A673 (cell line): ENCODE data around the gene HEY2. TPM values are rescaled to one million over a fixed set of nuclear protein-coding genes. Genes with fewer than 3 reads are reported as not detected.

Experiments used
- BruUV-seq: library from RNA; stranded (reverse); fragments of 400-500 nt; replicated peaks from 2 replicates; lab custom pipeline; 2021; lab: Mats Ljungman, UMichigan
- CTCF ChIA-PET: fragments of 300-600 bp; sonication (Branson Sonifier 250); formaldehyde crosslinking; loops from one replicate; lab custom pipeline; 2022; ENCODE audit warnings: antibody characterized with exemption; lab: Charles Lee
- POLR2A ChIA-PET: fragments of 300-600 bp; sonication (Branson Sonifier 250); formaldehyde crosslinking; loops from one replicate; lab custom pipeline; 2022; ENCODE audit warnings: antibody characterized with exemption; ENCODE audit not compliant: low non-redundant PET; lab: Charles Lee
- DNase-seq: peaks from one replicate; pipeline ENCODE4 v3.0.0-alpha.2; 2015; ENCODE audit warnings: low spot score
- H3K27ac ChIP-seq: fragments of 200-600 bp; sonication (generic); 2 replicates; pipeline ENCODE4 v1.5.1; 2016; ENCODE audit warnings: mixed run types, low read depth, mild to moderate bottlenecking, mixed read lengths, antibody characterized with exemption, low read length; ENCODE audit not compliant: poor library complexity, severe bottlenecking
- H3K27me3 ChIP-seq: fragments of 200-600 bp; sonication (generic); replicated peaks from 2 replicates; pipeline ENCODE4 v1.6.1; 2017; ENCODE audit warnings: mixed run types, low read depth, mild to moderate bottlenecking, mixed read lengths, antibody characterized with exemption, low read length; ENCODE audit not compliant: insufficient read depth, poor library complexity
- H3K36me3 ChIP-seq: fragments of 200-600 bp; sonication (generic); 2 replicates; pipeline ENCODE4 v1.6.1; 2016; ENCODE audit warnings: mixed run types, mild to moderate bottlenecking, mixed read lengths, antibody characterized with exemption, low read length; ENCODE audit not compliant: insufficient read depth, poor library complexity, severe bottlenecking
- H3K4me1 ChIP-seq: fragments of 200-600 bp; sonication (generic); 2 replicates; pipeline ENCODE4 v1.6.1; 2017; ENCODE audit warnings: mixed run types, mild to moderate bottlenecking, mixed read lengths, antibody characterized with exemption, low read length; ENCODE audit not compliant: insufficient read depth, poor library complexity, severe bottlenecking
- H3K4me3 ChIP-seq: fragments of 200-600 bp; sonication (generic); 2 replicates; pipeline ENCODE4 v1.5.1; 2016; ENCODE audit warnings: low read depth, mixed run types, mild to moderate bottlenecking, mixed read lengths, low read length; ENCODE audit not compliant: poor library complexity, severe bottlenecking
- H3K9me3 ChIP-seq: fragments of 200-600 bp; sonication (generic); 2 replicates; pipeline ENCODE4 v1.6.1; 2016; ENCODE audit warnings: mixed run types, low read depth, mild to moderate bottlenecking, mixed read lengths, antibody characterized with exemption, low read length; ENCODE audit not compliant: poor library complexity, severe bottlenecking
- EZH2 ChIP-seq: fragments of 200-600 bp; sonication (generic); IDR thresholded peaks from 2 replicates; pipeline ENCODE4 v1.6.1; 2017; ENCODE audit warnings: borderline replicate concordance, low read depth, mild to moderate bottlenecking, mixed read lengths, antibody characterized with exemption, low read length; ENCODE audit not compliant: poor library complexity, severe bottlenecking
- intact Hi-C: fragments of 100-400 bp; cut with micrococcal nuclease; formaldehyde crosslinking; loops from one replicate; pipeline ENCODE4 v1.10.0; 2022; ENCODE audit not compliant: unreplicated experiment
- total RNA-seq: library from RNA; stranded (reverse); gene quantifications from 2 replicates; pipeline ENCODE4 v1.2.3, GENCODE V29; 2021
- TF ChIP-seq, protein P1 (sequence below): fragments of 300-800, 200-600 bp; sonication (generic); conservative IDR thresholded peaks from 2 replicates; pipeline ENCODE4 v1.5.1; 2017; ENCODE audit warnings: low read depth, mild to moderate bottlenecking, antibody characterized with exemption, low read length, moderate library complexity, mixed read lengths

The HEY2 gene
- total RNA-seq, 1 experiment from 2014 or later: 0.32 TPM

DNA sequence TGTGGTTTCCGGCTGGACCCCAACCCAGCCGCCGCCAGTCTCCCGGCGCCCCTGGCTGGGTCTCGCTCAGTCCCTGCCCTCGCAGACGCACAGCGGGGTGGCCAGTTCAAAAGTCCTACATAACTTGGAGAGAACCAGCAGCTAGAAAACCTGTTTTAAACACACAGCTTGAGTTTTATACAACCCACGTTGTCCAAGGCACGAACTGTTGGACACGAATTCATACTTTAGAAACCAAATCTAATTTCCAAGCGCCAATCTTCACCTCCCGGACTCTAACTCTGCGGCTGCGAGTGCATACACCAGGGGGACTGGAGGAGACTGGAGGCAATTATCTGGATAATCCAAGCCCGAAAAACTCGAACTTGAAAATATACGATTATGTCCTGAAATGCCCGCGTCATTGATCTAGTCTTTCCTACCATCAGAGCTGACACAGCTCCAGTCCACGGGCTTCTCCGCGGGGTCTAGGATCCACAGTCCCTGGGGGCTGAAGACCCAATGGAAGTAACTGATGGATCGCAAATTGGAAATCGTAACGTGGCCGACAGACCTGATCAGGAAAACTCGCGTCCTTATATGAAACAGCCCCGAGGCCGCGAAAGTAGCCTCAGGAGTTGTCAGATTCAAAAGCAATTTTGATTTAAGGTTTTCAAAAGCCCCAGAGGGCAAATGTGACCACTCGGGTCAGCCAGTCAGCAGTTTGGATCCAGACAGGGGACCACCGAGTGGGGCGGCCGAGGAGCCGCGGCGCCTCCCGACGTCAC, 843 bp upstream of the HEY2 start:
- ChIA-PET POLR2A (no interaction called here), CTCF (no interaction called here)
- peak; percentile 76 for TF ChIP-seq EZH2
- TF ChIP-seq, protein P1, sequence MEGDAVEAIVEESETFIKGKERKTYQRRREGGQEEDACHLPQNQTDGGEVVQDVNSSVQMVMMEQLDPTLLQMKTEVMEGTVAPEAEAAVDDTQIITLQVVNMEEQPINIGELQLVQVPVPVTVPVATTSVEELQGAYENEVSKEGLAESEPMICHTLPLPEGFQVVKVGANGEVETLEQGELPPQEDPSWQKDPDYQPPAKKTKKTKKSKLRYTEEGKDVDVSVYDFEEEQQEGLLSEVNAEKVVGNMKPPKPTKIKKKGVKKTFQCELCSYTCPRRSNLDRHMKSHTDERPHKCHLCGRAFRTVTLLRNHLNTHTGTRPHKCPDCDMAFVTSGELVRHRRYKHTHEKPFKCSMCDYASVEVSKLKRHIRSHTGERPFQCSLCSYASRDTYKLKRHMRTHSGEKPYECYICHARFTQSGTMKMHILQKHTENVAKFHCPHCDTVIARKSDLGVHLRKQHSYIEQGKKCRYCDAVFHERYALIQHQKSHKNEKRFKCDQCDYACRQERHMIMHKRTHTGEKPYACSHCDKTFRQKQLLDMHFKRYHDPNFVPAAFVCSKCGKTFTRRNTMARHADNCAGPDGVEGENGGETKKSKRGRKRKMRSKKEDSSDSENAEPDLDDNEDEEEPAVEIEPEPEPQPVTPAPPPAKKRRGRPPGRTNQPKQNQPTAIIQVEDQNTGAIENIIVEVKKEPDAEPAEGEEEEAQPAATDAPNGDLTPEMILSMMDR: no peak
- BruUV-seq: no TSS peak
- Histone ChIP-seq H3K4me3 (peak overlapping the region; percentile 66), H3K27ac (no peak overlapping the region), H3K9me3 (no peaks in the 10 kb centered on the region), H3K36me3 (no peaks in the 10 kb centered on the region), H3K27me3 (peaks cover 82% of the 10 kb centered on the region), H3K4me1 (peaks cover 10% of the 10 kb centered on the region)
- DNase-seq: peak; percentile 49
- intact Hi-C loops: no loop called here

DNA sequence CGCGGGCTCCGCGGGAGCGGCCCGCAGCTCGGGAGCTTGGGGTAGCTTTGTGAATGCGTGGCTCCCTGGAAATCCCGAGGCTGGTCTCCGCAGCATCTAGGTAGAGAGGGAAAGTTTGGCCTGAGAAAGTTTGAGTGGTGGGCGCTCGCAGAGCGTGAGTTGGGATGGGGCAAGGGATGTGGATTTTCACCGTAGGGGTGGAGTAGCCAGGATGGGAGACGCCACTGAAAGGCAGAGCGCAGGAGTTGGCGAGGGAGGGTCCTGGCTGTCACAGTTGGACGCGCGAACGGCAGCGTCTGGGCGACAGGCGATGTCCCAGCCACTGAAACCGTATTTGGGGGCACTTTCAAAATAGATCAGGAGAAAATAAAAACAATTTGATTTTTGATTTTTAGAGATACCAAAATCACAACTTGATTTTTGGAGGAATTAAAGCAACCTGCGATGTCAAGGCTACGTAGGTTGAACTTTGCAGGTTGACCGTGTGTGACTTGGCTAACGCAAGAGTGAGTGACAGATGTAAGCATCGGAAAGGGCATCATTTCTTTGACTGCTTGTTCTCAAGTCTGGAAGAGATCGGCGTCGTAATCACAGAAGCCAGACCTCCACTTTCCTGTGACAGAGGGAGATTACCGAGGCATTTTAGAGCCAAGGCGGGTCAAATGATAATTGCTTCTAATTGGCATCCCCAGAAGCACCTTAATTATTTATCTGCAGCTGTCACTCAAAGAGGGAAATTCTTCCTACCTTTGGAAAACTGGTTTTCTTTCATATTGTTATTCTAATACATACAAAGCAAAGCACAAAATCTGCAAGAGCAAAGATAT, 646 bp downstream of the HEY2 start:
- TF ChIP-seq, protein P1: no peak
- no peak for TF ChIP-seq EZH2
- no peaks in the 10 kb centered on the region for H3K36me3 ChIP-seq
- no peak for DNase-seq
- ChIA-PET POLR2A (no interaction called here), CTCF (no interaction called here)
- intact Hi-C loops: loop anchor here (5.0 kb wide), 1 partner anchor 878 kb away; no protein-coding TSS in a partner anchor
- H3K27ac ChIP-seq: no peak overlapping the region
- H3K27me3 ChIP-seq: peaks cover 68% of the 10 kb centered on the region
- peaks cover 10% of the 10 kb centered on the region for H3K4me1 ChIP-seq
- BruUV-seq: no TSS peak
- H3K9me3 ChIP-seq: no peaks in the 10 kb centered on the region
- peak overlapping the region; percentile 66 for H3K4me3 ChIP-seq

DNA sequence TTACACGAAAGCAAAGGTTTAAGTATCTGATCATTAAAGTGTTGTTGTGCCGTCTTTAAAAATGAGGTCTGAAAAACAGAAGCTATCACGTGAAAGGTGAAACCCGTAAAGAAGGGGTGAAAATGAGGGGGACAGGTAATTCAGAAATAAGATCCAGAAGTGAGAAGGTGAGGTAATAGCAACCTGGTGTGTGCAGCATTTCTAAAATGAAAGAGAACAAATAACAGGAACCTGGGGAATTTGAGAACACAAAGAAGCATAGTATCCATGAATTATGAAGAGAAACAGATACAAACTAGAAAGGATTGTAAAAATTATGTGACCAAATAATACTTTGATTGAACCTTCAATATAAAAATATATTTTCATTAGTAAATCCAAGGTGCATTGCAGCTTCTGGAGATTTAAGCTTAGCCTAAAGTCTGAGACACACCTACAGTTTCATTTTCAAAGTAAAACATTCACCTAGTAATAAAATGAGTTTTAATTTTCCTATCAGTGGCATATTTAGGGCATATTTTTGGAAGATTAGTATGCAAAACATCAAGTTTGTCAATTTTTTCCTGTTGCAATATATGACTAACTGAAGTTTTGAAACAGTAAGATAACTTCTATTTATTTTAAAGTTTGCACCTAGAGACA, 1.4 kb downstream of the HEY2 start:
- H3K4me3 ChIP-seq: no peak overlapping the region
- CTCF ChIA-PET: no interaction called here
- POLR2A ChIA-PET: no interaction called here

More for the DNA sequence above, 1.4 kb downstream of the HEY2 start:
- TF ChIP-seq, protein P1: no peak
- no peak for TF ChIP-seq EZH2
- H3K36me3 ChIP-seq: no peaks in the 10 kb centered on the region
- no peak for DNase-seq
- intact Hi-C loops: loop anchor here (5.0 kb wide), 1 partner anchor 879 kb away; no protein-coding TSS in a partner anchor
- BruUV-seq: no TSS peak
- H3K4me1 ChIP-seq: peaks cover 10% of the 10 kb centered on the region
- H3K9me3 ChIP-seq: no peaks in the 10 kb centered on the region
- peaks cover 62% of the 10 kb centered on the region for H3K27me3 ChIP-seq
- no peak overlapping the region for H3K27ac ChIP-seq
